PC-3 (cell line): ENCODE results near the gene LTA4H. TPM values are rescaled to one million over a fixed set of nuclear protein-coding genes. Genes with fewer than 3 reads are reported as not detected.
A peak's percentile ranks its signal among the peaks of the same experiment; 100 is the strongest.

ENCODE experiments used
- ATAC-seq: fragments of 200-7000 bp; cut with Tn5 transposase; 2 replicates; pipeline ENCODE4 v1.9.1; 2020; ENCODE audit warnings: mild to moderate bottlenecking, moderate library complexity
- BruUV-seq: library from RNA; stranded (reverse); fragments of 400-500 nt; replicated peaks from 2 replicates; lab custom pipeline; 2021; lab: Mats Ljungman, UMichigan
- CTCF ChIA-PET: fragments of 300-600 bp; sonication (Branson Sonifier 250); formaldehyde crosslinking; loops from one replicate; lab custom pipeline; 2022; ENCODE audit warnings: antibody characterized with exemption; lab: Charles Lee
- POLR2A ChIA-PET: fragments of 300-600 bp; sonication (Branson Sonifier 250); formaldehyde crosslinking; loops from one replicate; lab custom pipeline; 2022; ENCODE audit warnings: antibody characterized with exemption; ENCODE audit not compliant: unreplicated experiment; lab: Charles Lee
- DNase-seq: peaks from one replicate; pipeline ENCODE4 v3.0.0-alpha.2; 2015
- H2AFZ ChIP-seq: fragments of 300-600 bp; sonication (generic); 2 replicates; pipeline ENCODE4 v1.6.0; 2016; ENCODE audit warnings: antibody characterized with exemption, low read length
- H3F3A ChIP-seq: fragments of 300-600 bp; sonication (generic); one replicate; pipeline ENCODE4 v1.6.0; 2017; ENCODE audit warnings: antibody characterized with exemption, low read length, control low read depth, mild to moderate bottlenecking; ENCODE audit not compliant: unreplicated experiment
- H3K27ac ChIP-seq: fragments of 300-600 bp; sonication (generic); 2 replicates; pipeline ENCODE4 v1.5.1; 2016; ENCODE audit warnings: mild to moderate bottlenecking, low read length
- H3K27me3 ChIP-seq: fragments of 300-600 bp; sonication (generic); 2 replicates; pipeline ENCODE4 v1.6.1; 2016; ENCODE audit warnings: low read length, mixed read lengths
- H3K36me3 ChIP-seq: fragments of 300-600 bp; sonication (generic); 2 replicates; pipeline ENCODE4 v1.6.1; 2016; ENCODE audit warnings: low read depth, mixed run types, low read length, mixed read lengths
- H3K4me1 ChIP-seq: fragments of 300-600 bp; sonication (generic); 2 replicates; pipeline ENCODE4 v1.5.1; 2016; ENCODE audit warnings: low read length; ENCODE audit not compliant: insufficient read depth
- H3K4me2 ChIP-seq: fragments of 300-600 bp; sonication (generic); 2 replicates; pipeline ENCODE4 v1.6.0; 2016; ENCODE audit warnings: low read length
- H3K4me3 ChIP-seq: fragments of 300-600 bp; sonication (generic); 2 replicates; pipeline ENCODE4 v1.5.1; 2016; ENCODE audit warnings: mild to moderate bottlenecking, low read length, mixed read lengths
- H3K79me2 ChIP-seq: fragments of 300-600 bp; sonication (generic); 2 replicates; pipeline ENCODE4 v1.6.1; 2017; ENCODE audit warnings: low read length, mixed read lengths
- H3K9ac ChIP-seq: fragments of 300-600 bp; sonication (generic); 2 replicates; pipeline ENCODE4 v1.6.0; 2016; ENCODE audit warnings: mild to moderate bottlenecking, low read length
- H3K9me2 ChIP-seq: fragments of 300-600 bp; sonication (generic); replicated peaks from 2 replicates; pipeline ENCODE4 v1.6.1; 2016; ENCODE audit warnings: mixed run types, low read length, mixed read lengths
- H3K9me3 ChIP-seq: fragments of 300-600 bp; sonication (generic); 2 replicates; pipeline ENCODE4 v1.6.1; 2016; ENCODE audit warnings: low read length, mixed read lengths
- H4K20me1 ChIP-seq: fragments of 300-600 bp; sonication (generic); 2 replicates; pipeline ENCODE4 v1.6.1; 2016; ENCODE audit warnings: low read length, mixed read lengths
- EZH2 ChIP-seq: fragments of 300-600 bp; sonication (generic); IDR thresholded peaks from one replicate; pipeline ENCODE4 v1.6.1; 2017; ENCODE audit warnings: antibody characterized with exemption, mild to moderate bottlenecking, low read length; ENCODE audit not compliant: unreplicated experiment
- EZH2phosphoT487 ChIP-seq: fragments of 300-600 bp; sonication (generic); IDR thresholded peaks from 2 replicates; pipeline ENCODE4 v1.6.1; 2018; ENCODE audit warnings: mild to moderate bottlenecking, antibody characterized with exemption, low read length, borderline replicate concordance
- intact Hi-C: fragments of 100-400 bp; cut with micrococcal nuclease; formaldehyde crosslinking; loops from 2 replicates; pipeline ENCODE4 v1.9.0; 2023
- total RNA-seq: library from RNA; depleted of rRNA; stranded (reverse); fragments of >200 nt; gene quantifications from 2 replicates; pipeline ENCODE4 v1.2.3, GENCODE V29; 2014
- TF ChIP-seq, protein P1 (sequence below): fragments of 300-600 bp; sonication (generic); conservative IDR thresholded peaks from 2 replicates; pipeline ENCODE4 v1.5.1; 2017; ENCODE audit warnings: antibody characterized with exemption, low read depth, mild to moderate bottlenecking, low read length

LTA4H gene
- total RNA-seq, 1 experiment from 2014 or later: 58.4 TPM

GRCh38 chr12:96045566-96045965 lies 10.2 kb upstream of the LTA4H start:
- no peaks in the 10 kb centered on the region for H3K9me3 ChIP-seq
- peaks cover 20% of the 10 kb centered on the region for H3F3A ChIP-seq
- ChIA-PET CTCF (no interaction called here), POLR2A (no interaction called here)
- peaks cover 53% of the 10 kb centered on the region for H3K4me1 ChIP-seq
- no peaks in the 10 kb centered on the region for H3K79me2 ChIP-seq
- H3K27ac ChIP-seq: no peak overlapping the region
- no peaks in the 10 kb centered on the region for H3K9me2 ChIP-seq
- no peak overlapping the region for H2AFZ ChIP-seq
- TF ChIP-seq, protein P1, sequence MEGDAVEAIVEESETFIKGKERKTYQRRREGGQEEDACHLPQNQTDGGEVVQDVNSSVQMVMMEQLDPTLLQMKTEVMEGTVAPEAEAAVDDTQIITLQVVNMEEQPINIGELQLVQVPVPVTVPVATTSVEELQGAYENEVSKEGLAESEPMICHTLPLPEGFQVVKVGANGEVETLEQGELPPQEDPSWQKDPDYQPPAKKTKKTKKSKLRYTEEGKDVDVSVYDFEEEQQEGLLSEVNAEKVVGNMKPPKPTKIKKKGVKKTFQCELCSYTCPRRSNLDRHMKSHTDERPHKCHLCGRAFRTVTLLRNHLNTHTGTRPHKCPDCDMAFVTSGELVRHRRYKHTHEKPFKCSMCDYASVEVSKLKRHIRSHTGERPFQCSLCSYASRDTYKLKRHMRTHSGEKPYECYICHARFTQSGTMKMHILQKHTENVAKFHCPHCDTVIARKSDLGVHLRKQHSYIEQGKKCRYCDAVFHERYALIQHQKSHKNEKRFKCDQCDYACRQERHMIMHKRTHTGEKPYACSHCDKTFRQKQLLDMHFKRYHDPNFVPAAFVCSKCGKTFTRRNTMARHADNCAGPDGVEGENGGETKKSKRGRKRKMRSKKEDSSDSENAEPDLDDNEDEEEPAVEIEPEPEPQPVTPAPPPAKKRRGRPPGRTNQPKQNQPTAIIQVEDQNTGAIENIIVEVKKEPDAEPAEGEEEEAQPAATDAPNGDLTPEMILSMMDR: no peak
- TF ChIP-seq EZH2phosphoT487 (no peak), EZH2 (no peak)
- no peak overlapping the region for H3K9ac ChIP-seq
- no TSS peak for BruUV-seq
- DNase-seq (no peak), ATAC-seq (no peak)
- no peak overlapping the region for H3K4me2 ChIP-seq
- no peaks in the 10 kb centered on the region for H3K27me3 ChIP-seq
- H4K20me1 ChIP-seq: no peaks in the 10 kb centered on the region
- intact Hi-C loops: loop anchor here (5.0 kb wide), 2 partner anchors 152 to 172 kb away; no protein-coding TSS in a partner anchor
- H3K36me3 ChIP-seq: no peaks in the 10 kb centered on the region
- H3K4me3 ChIP-seq: no peak overlapping the region

DNA sequence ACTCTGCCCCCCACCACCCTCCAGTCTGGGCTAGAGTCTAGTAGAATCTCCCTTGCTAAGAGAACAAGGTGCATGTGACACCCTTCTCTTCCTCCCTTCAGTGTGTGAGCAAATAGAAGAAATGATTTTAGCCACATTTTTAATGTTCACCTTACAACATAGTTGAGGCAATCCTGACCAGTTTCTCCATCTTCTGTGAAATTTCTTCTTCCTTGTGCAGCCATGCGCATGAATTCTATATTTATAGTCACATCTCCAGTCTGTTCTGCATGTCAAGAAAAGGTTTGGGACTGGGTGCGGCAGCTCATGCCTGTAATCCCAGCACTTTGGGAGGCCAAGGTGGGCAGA lies 9.5 kb upstream of the LTA4H start:
- H3K79me2 ChIP-seq: no peaks in the 10 kb centered on the region
- ATAC-seq: no peak
- DNase-seq: no peak
- TF ChIP-seq, protein P1: no peak
- no peak for TF ChIP-seq EZH2
- TF ChIP-seq EZH2phosphoT487: no peak
- no peak overlapping the region for H3K9ac ChIP-seq
- CTCF ChIA-PET: no interaction called here
- H3K27me3 ChIP-seq: no peaks in the 10 kb centered on the region
- no peaks in the 10 kb centered on the region for H4K20me1 ChIP-seq
- peak overlapping the region; percentile 74; the same call in 1 of the 2 replicates for H3K4me2 ChIP-seq
- no peaks in the 10 kb centered on the region for H3K9me2 ChIP-seq
- H3K36me3 ChIP-seq: no peaks in the 10 kb centered on the region
- POLR2A ChIA-PET: no interaction called here
- no peaks in the 10 kb centered on the region for H3K9me3 ChIP-seq
- no peak overlapping the region for H2AFZ ChIP-seq
- BruUV-seq: no TSS peak
- H3K27ac ChIP-seq: peak overlapping the region; percentile 58
- intact Hi-C loops: loop anchor here (5.0 kb wide), 2 partner anchors 152 to 172 kb away; no protein-coding TSS in a partner anchor
- peaks cover 53% of the 10 kb centered on the region for H3K4me1 ChIP-seq
- H3F3A ChIP-seq: peaks cover 20% of the 10 kb centered on the region
- no peak overlapping the region for H3K4me3 ChIP-seq

- CTCF ChIA-PET: no interaction called here
- Histone ChIP-seq H3K4me2 (peak overlapping the region; percentile 74), H3K27ac (peak overlapping the region; percentile 58), H3K36me3 (no peaks in the 10 kb centered on the region), H3K79me2 (no peaks in the 10 kb centered on the region), H4K20me1 (no peaks in the 10 kb centered on the region), H2AFZ (0 out of 2 replicates have a peak overlapping the region, but pooled peaks have one; percentile 35), H3F3A (peaks cover 20% of the 10 kb centered on the region), H3K9ac (no peak overlapping the region; the same call in 1 of the 2 replicates), H3K4me3 (peak overlapping the region; percentile 26; the same call in 1 of the 2 replicates), H3K27me3 (no peaks in the 10 kb centered on the region), H3K4me1 (peaks cover 49% of the 10 kb centered on the region), H3K9me2 (no peaks in the 10 kb centered on the region), H3K9me3 (no peaks in the 10 kb centered on the region)
- BruUV-seq: TSS peak; percentile 53
- DNase-seq (peak; percentile 78), ATAC-seq (peak; percentile 5; the same call in 1 of the 2 replicates)
- POLR2A ChIA-PET: no interaction called here
- TF ChIP-seq, protein P1: no peak
- no peak for TF ChIP-seq EZH2phosphoT487
- TF ChIP-seq EZH2: no peak
- intact Hi-C loops: no loop called here
These were observed 8.9 kb upstream of the LTA4H start for GRCh38 chr12:96044017-96044942.
